ENCODE measurements around the gene PLA2G4D.

Gene PLA2G4D

GRCh38 chr15:42088801-42089640 lies 5.3 kb downstream of the PLA2G4D start:
- no peak for DNase-seq

- DNase-seq, result no peak
These were observed 6.2 kb downstream of the PLA2G4D start for GRCh38 chr15:42087926-42088800.

- DNase-seq, result no peak
These were observed 6.9 kb downstream of the PLA2G4D start for GRCh38 chr15:42087460-42087859.

GRCh38 chr15:42085721-42086120 lies 8.6 kb downstream of the PLA2G4D start:
- DNase-seq, result no peak

GRCh38 chr15:42085236-42085605 lies 9.1 kb downstream of the PLA2G4D start:
- DNase-seq, result no peak

- DNase-seq, result no peak
These were observed 9.7 kb downstream of the PLA2G4D start for GRCh38 chr15:42084465-42085235.

- DNase-seq, result no peak
These were observed 10.4 kb downstream of the PLA2G4D start for GRCh38 chr15:42083916-42084315.

GRCh38 chr15:42083605-42083908 lies 10.8 kb downstream of the PLA2G4D start:
- DNase-seq, result no peak

GRCh38 chr15:42082823-42083604 lies 11.3 kb downstream of the PLA2G4D start:
- no peak for DNase-seq

- DNase-seq, result no peak
These were observed 12.2 kb downstream of the PLA2G4D start for GRCh38 chr15:42082141-42082540.

- DNase-seq, result no peak
These were observed 13.2 kb downstream of the PLA2G4D start for GRCh38 chr15:42080919-42081830.

GRCh38 chr15:42080186-42080918 lies 14.0 kb downstream of the PLA2G4D start:
- DNase-seq, result no peak

GRCh38 chr15:42079401-42079908 lies 14.9 kb downstream of the PLA2G4D start:
- no peak for DNase-seq

GRCh38 chr15:42078903-42079302 lies 15.5 kb downstream of the PLA2G4D start:
- no peak for DNase-seq

- no peak for DNase-seq
These were observed 16.7 kb downstream of the PLA2G4D start for GRCh38 chr15:42077689-42078088.

- no peak for DNase-seq
These were observed 20.9 kb downstream of the PLA2G4D start for GRCh38 chr15:42073418-42073817.

GRCh38 chr15:42072141-42072685 lies 22.1 kb downstream of the PLA2G4D start:
- DNase-seq, result no peak

GRCh38 chr15:42071717-42072116 lies 22.6 kb downstream of the PLA2G4D start:
- DNase-seq, result no peak

- DNase-seq, result no peak
These were observed 23.4 kb downstream of the PLA2G4D start for GRCh38 chr15:42070976-42071350.

GRCh38 chr15:42070279-42070975 lies 23.9 kb downstream of the PLA2G4D start:
- no peak for DNase-seq
